IPS-NIHi11 (cell line): Measurements from ENCODE around the gene ASF1A.

Experiments
- DNase-seq: peaks from one replicate; pipeline ENCODE4 v3.0.0; 2012; ENCODE audit warnings: mixed read lengths, low spot score

The ASF1A gene

DNA sequence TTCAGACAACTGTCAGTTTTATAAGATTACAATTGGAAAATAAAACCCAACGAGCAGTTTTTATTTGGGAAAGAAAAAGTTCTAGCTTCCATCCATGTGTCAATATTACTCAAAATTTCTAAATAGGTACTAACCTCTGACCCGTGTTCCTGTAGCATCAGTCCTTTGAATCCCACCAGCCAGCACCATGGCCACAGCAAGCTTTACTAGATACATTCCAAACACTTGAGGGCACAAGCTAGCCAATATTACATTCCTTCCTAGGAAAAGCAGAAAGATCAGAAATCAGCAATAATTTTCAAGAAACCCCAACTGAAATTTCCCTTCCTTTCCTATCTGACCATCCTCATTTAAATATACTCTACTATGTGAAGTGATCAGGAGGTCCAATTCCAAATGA lies 19.2 kb downstream of the ASF1A start:
- DNase-seq: no peak

GRCh38 chr6:118914598-118914997 lies 20.6 kb downstream of the ASF1A start:
- DNase-seq: no peak

GRCh38 chr6:118917546-118918328 lies 23.8 kb downstream of the ASF1A start:
- DNase-seq: no peak

GRCh38 chr6:118918329-118918725 lies 24.4 kb downstream of the ASF1A start:
- DNase-seq: no peak

DNA sequence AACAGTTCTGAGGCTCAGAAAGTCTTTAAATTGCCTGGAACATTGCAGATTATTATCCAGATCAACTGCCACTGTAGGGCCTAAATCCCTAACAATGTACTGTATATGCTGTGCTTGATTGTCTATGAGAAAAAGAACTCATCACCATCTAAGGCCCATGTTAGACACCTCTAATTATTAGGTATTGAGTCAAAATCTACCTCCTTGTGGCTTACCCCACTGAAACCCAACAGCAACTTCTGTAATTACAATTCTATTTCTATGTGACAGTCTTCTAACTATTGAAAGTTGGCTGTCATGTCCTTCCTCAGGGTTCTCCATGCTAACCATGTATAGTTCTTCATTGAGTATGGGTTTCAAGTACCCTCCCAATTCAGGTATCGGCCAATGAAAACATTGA lies 27.1 kb downstream of the ASF1A start:
- no peak for DNase-seq

DNA sequence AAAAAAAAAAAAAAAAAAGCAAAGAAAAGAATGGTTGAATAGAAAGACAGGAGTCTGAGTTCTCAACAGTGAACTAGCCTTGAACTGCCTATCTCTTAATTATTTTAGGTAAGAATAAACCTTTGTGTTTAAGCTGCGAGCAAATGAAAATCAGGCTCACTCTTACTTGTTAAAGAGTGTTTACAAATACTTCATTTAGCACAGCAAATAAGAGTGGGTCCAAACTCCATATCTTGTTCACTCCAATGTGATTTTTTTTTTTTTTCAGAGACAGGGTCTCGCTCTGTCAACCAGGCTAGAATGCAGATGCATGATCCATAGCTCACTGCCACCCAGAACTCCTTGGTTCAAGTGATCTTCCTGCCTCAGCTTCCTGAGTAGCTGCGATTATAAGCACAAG lies 29.1 kb downstream of the ASF1A start:
- no peak for DNase-seq

DNA sequence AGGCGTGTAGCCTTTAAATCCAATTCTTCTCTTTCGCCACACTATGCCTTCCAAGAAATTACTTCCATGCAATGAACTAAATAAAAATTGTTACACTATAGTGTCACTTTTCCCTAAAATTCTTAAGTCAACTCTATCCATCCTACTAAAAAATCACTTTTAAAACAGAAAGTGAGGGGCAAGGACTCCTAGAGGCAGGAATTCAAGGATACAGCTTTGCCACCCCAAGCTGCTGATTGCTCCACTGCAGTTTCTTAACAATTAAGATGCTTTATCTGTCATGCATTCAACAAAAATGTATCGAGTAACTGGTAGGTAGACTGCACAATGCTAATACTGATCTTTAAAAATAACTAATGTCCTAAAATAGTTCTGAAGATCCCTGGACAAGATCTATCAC lies 36.7 kb downstream of the ASF1A start:
- DNase-seq: no peak

GRCh38 chr6:118931436-118931835 lies 37.5 kb downstream of the ASF1A start:
- DNase-seq: no peak

DNA sequence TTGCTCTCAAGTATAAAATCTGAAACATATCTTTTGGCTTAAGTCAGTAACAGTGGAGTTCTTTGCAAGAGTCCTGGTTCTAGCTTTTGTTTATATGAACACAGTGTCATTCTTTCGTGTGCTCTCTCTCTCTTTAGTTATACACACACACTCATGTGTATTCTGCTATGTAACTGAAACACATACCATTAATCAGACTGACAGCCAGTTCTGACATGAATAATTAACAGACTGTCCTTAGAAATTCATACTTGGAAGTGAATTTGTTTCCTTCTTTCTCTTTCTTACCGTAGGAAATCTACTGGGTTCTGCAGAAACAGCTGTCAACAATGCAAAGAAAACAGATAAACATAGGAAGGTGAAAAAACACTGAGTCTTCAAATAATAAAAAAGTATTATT lies 38.5 kb downstream of the ASF1A start:
- no peak for DNase-seq

DNA sequence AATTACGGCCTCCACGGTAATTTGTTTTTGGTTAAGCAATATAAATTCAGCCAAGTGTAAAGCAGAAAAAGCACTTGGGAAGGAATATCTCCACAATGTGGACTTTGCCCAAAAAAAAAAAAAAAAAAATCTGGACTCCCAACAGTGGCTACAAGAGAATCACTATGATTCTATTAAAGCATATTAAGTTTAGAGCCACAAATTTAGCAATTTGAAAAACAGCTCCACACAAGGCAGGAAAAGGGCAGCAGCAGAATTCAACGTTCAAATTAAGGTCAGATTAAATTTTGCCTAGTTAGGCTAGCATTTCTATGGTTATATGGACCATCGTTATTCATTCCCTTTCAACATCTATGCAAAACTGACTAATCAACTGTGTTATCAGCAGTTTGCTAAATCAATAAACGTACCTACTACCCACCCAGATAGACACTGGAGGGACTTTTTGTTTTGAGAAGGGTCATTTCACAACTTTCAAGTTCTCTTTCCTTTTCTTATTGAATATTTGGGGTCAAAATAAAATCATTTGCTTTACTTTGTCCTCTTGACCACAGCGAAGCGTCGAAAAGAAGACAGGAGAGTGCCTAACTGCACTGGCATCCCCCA lies 40.0 kb downstream of the ASF1A start:
- DNase-seq: no peak

- DNase-seq: peak; percentile 95
Observed at GRCh38 chr6:118934461-118935330, 40.7 kb downstream of the ASF1A start, which contains the start of gene MCM9. Gene MCM9 (minus strand): TSS chr6:118935159. CDS start chr6:118931723, 3,436 bp downstream.

DNA sequence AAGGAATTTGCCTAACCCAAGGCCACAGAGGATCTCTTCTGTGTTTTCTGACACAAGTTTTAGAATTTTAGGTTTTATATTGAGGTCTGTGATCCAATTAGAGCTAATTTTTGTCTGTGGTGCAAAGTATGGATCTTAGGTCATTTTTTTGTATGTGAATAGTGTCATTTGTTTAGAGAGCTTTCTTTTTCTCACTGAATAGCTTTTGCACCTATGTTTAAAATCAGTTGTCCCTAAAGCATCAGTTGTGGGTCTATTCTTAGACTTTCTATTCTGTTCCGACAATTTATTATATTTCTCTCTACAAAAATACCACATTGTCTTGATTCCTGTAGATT lies 41.3 kb downstream of the ASF1A start:
- DNase-seq: no peak

- DNase-seq: no peak
Observed at GRCh38 chr6:118935978-118936703, 42.2 kb downstream of the ASF1A start.

- DNase-seq: no peak
Observed at GRCh38 chr6:118939683-118940082, 45.7 kb downstream of the ASF1A start.

GRCh38 chr6:118940770-118941169 lies 46.8 kb downstream of the ASF1A start:
- DNase-seq: no peak

GRCh38 chr6:118945217-118945616 lies 51.3 kb downstream of the ASF1A start:
- DNase-seq: no peak

- DNase-seq: no peak
Observed at GRCh38 chr6:118952683-118953082, 58.7 kb downstream of the ASF1A start.

GRCh38 chr6:118953391-118953790 lies 59.4 kb downstream of the ASF1A start:
- no peak for DNase-seq
